ENCODE results near the gene HEMGN.
A peak's percentile ranks its signal among the peaks of the same experiment; 100 is the strongest.
"Not testable (repeated sequence)": the region's sequence is repeated elsewhere in the genome, so short reads cannot be mapped to it uniquely, and the experiment has no call there.

The HEMGN gene

DNA sequence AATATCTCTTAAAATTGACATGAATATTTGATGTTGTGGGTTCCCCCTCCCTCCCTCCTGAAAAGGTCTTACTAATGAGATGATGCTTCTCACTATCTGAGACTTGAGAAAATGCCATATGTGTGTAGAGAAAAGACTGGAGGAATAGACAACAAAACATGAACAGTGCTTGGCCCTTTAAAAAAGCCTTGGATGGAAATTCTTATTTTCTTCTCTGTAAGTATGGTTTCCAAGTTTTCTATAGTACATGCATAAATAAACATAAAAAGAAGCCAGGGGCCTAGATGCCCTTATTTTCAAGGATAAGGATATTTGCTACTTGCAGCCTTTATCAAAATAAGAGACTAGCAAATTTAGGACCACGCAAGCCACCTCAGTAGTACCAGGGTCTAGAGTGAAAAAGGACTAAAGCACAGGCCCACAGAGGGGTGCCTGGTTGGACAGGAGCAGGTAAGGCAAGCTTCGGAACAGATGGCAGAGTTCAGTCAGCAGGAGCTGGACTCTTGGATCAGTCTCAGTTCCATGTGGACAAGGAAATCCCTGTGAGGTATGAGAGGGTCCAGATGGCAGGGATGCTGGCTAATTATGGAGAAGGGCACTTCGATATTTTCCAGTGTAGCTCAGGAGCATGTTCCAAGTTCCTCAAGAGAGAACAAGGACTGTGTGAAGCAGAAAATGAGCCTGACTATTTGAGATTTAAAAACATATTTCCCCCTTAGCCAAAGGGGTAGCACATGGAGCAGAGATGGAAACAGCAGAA lies 40.6 kb upstream of the HEMGN start:
- Histone ChIP-seq H3K27me3 (ENCODE audit: insufficient read depth, low read depth, severe bottlenecking) (no peaks in the 10 kb centered on the region), H3K9me3 (ENCODE audit: severe bottlenecking) (peaks cover 2% of the 10 kb centered on the region), H3K4me3 (ENCODE audit: low read depth, low read length) (peak overlapping the region; percentile 35), H3K27ac (peak overlapping the region; percentile 100), H3K36me3 (peaks cover 4% of the 10 kb centered on the region)
- peak; percentile 94 for DNase-seq
- TF ChIP-seq, protein P1, sequence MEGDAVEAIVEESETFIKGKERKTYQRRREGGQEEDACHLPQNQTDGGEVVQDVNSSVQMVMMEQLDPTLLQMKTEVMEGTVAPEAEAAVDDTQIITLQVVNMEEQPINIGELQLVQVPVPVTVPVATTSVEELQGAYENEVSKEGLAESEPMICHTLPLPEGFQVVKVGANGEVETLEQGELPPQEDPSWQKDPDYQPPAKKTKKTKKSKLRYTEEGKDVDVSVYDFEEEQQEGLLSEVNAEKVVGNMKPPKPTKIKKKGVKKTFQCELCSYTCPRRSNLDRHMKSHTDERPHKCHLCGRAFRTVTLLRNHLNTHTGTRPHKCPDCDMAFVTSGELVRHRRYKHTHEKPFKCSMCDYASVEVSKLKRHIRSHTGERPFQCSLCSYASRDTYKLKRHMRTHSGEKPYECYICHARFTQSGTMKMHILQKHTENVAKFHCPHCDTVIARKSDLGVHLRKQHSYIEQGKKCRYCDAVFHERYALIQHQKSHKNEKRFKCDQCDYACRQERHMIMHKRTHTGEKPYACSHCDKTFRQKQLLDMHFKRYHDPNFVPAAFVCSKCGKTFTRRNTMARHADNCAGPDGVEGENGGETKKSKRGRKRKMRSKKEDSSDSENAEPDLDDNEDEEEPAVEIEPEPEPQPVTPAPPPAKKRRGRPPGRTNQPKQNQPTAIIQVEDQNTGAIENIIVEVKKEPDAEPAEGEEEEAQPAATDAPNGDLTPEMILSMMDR (IDR thresholded peaks at IDR 0.05; ENCODE audit: low read depth, low read length) = no peak

DNA sequence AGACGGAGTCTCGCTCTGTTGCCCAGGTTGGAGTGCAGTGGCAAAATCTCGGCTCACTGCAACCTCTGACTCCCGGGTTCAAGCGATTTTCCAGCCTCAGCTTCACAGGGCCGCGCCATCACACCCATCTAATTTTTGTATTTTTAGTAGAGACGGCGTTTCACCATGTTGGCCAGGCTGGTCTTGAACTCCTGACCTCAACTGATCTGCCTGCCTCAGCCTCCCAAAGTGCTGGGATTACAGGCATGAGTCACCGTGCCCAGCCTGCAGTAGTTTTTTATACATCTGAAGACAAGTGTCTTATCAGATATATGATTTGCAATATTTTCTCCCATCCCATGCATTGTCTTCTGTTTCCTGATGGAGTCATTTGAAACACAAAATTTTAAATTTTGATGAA lies 38.7 kb upstream of the HEMGN start:
- DNase-seq; H3K4me3 ChIP-seq (ENCODE audit: low read depth, low read length); H3K9me3 ChIP-seq (ENCODE audit: severe bottlenecking); H3K27me3 ChIP-seq (ENCODE audit: insufficient read depth, low read depth, severe bottlenecking); H3K27ac ChIP-seq; H3K36me3 ChIP-seq: not testable (repeated sequence)

GRCh38 chr9:97975376-97975775 lies 37.4 kb upstream of the HEMGN start:
- peak; percentile 43 for DNase-seq
- no peak overlapping the region for H3K27ac ChIP-seq
- H3K4me3 ChIP-seq (ENCODE audit: low read depth, low read length) = no peak overlapping the region
- TF ChIP-seq, protein P1 (IDR thresholded peaks at IDR 0.05; ENCODE audit: low read depth, low read length) = no peak
- peaks cover 2% of the 10 kb centered on the region for H3K9me3 ChIP-seq (ENCODE audit: severe bottlenecking)
- no peaks in the 10 kb centered on the region for H3K27me3 ChIP-seq (ENCODE audit: insufficient read depth, low read depth, severe bottlenecking)
- H3K36me3 ChIP-seq = no peaks in the 10 kb centered on the region

GRCh38 chr9:97972753-97973152 lies 34.8 kb upstream of the HEMGN start:
- H3K4me3 ChIP-seq (ENCODE audit: low read depth, low read length) = no peak overlapping the region
- TF ChIP-seq, protein P1 (IDR thresholded peaks at IDR 0.05; ENCODE audit: low read depth, low read length) = no peak
- no peak for DNase-seq
- H3K36me3 ChIP-seq = no peaks in the 10 kb centered on the region
- H3K27me3 ChIP-seq (ENCODE audit: insufficient read depth, low read depth, severe bottlenecking) = no peaks in the 10 kb centered on the region
- H3K9me3 ChIP-seq (ENCODE audit: severe bottlenecking) = peaks cover 2% of the 10 kb centered on the region
- no peak overlapping the region for H3K27ac ChIP-seq

- no peak for DNase-seq
- Histone ChIP-seq H3K36me3 (no peaks in the 10 kb centered on the region), H3K4me3 (ENCODE audit: low read depth, low read length) (no peak overlapping the region), H3K9me3 (ENCODE audit: severe bottlenecking) (peaks cover 2% of the 10 kb centered on the region), H3K27ac (no peak overlapping the region), H3K27me3 (ENCODE audit: insufficient read depth, low read depth, severe bottlenecking) (no peaks in the 10 kb centered on the region)
- TF ChIP-seq, protein P1 (IDR thresholded peaks at IDR 0.05; ENCODE audit: low read depth, low read length) = no peak
Observed at GRCh38 chr9:97970165-97970564, 32.2 kb upstream of the HEMGN start.

DNA sequence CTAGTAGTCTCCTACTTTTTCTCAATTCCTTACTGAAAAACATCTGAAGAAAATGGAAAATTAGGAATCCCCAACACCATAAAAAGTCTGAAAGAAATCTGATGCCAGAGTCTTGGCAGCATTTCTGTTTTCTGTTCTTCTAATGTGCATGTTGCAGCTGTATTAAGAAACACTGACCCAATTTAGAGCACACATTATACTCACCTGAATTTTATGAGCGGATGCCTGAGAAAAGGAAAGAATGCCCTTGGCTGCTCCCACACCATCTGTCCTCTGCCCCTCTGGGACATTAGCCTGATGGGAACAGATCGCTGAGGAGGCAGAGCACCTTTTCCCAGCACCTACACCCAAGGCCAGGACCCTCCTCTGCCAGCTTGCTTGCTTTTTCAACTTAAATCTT lies 31.0 kb upstream of the HEMGN start:
- TF ChIP-seq, protein P1 (IDR thresholded peaks at IDR 0.05; ENCODE audit: low read depth, low read length) = no peak
- DNase-seq = no peak

More for the DNA sequence above, 31.0 kb upstream of the HEMGN start:
- Histone ChIP-seq H3K27me3 (ENCODE audit: insufficient read depth, low read depth, severe bottlenecking) (no peaks in the 10 kb centered on the region), H3K36me3 (no peaks in the 10 kb centered on the region), H3K27ac (no peak overlapping the region), H3K9me3 (ENCODE audit: severe bottlenecking) (no peaks in the 10 kb centered on the region), H3K4me3 (ENCODE audit: low read depth, low read length) (no peak overlapping the region)

Measured in WERI-Rb-1 (cell line).